Gastroesophageal sphincter (tissue), 3 donors: ENCODE results near the gene ALDH1A3.

Experiments
- EP300 ChIP-seq: sonication (generic); formaldehyde crosslinking; IDR thresholded peaks from one replicate; pipeline ENCODE4 v1.6.1; 2017; ENCODE audit warnings: antibody characterized with exemption, mild to moderate bottlenecking
- POLR2A ChIP-seq, 2 donors: fragments of 450-650 bp; IDR thresholded peaks; one replicate each; pipeline ENCODE4 v1.6.1; 2017; ENCODE audit warnings: antibody characterized with exemption in 2 of 2, mild to moderate bottlenecking in 2 of 2, moderate library complexity in 1 of 2
- POLR2AphosphoS5 ChIP-seq: sonication (generic); formaldehyde crosslinking; IDR thresholded peaks from one replicate; pipeline ENCODE4 v1.6.1; 2017; ENCODE audit warnings: antibody characterized with exemption
- TF ChIP-seq, protein P1 (sequence below), 4 experiments: fragments of 200-600 bp in 2 of 4; fragments of 450-650 bp in 2 of 4; sonication (generic) in 1 of 4; IDR thresholded peaks; one replicate each; pipeline ENCODE4 v1.5.1; 2017 to 2019; ENCODE audit warnings: antibody characterized with exemption in 4 of 4, mild to moderate bottlenecking in 2 of 4, moderate library complexity in 2 of 4

DNA sequence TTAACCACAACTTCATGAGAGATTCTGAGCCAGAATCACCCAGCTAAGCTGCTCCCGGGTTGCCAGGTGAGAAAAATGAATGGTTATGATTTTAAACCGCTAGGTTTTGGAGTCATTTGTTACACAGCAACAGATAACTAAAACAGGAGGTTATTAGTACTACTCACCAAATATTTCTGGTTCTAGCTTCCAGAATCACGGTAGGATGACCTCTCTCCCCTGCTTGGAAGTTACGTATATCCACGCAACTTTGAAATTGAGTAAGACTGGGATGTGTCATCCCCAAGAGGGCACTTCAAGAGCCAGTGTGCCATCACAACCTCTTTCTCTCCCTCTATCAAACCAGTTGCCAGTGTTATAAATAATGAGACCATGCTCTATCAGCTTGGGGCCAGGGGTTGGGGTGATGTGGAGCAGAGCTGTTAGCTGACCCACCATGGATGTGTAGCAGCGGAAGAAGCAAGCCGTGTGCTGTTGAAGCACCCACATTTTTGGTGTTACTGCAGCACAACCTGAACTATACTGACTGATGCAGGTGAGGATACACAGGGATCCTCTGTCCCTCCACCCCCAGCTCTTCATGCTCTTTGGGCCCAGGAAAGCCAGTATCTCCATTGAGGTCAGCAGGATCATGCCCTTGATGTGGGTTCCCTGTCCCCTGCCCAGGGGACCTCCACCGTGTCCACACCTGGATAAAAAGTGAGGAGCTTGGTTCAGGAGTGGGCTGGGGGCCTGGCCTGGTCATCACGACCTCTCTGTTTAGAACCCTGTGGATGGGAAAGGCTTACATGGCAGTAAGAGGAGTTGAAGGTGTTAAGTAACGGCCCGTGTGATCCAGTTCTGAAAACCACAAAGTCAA, 19.4 kb upstream of the ALDH1A3 start:
- no peak for TF ChIP-seq POLR2A (IDR thresholded peaks at IDR 0.05)
- TF ChIP-seq, protein P1, sequence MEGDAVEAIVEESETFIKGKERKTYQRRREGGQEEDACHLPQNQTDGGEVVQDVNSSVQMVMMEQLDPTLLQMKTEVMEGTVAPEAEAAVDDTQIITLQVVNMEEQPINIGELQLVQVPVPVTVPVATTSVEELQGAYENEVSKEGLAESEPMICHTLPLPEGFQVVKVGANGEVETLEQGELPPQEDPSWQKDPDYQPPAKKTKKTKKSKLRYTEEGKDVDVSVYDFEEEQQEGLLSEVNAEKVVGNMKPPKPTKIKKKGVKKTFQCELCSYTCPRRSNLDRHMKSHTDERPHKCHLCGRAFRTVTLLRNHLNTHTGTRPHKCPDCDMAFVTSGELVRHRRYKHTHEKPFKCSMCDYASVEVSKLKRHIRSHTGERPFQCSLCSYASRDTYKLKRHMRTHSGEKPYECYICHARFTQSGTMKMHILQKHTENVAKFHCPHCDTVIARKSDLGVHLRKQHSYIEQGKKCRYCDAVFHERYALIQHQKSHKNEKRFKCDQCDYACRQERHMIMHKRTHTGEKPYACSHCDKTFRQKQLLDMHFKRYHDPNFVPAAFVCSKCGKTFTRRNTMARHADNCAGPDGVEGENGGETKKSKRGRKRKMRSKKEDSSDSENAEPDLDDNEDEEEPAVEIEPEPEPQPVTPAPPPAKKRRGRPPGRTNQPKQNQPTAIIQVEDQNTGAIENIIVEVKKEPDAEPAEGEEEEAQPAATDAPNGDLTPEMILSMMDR (IDR thresholded peaks at IDR 0.05) = no peak
- TF ChIP-seq POLR2AphosphoS5 = no peak
- TF ChIP-seq EP300 = no peak
